Osteoblast (primary cell): ENCODE results near the gene TMEM175. TPM values are rescaled to one million over a fixed set of nuclear protein-coding genes. Genes with fewer than 3 reads are reported as not detected.

Experiments used
- DNase-seq: peaks from one replicate; pipeline ENCODE4 v3.0.0; 2011; ENCODE audit warnings: low spot score, mixed read lengths; ENCODE audit not compliant: insufficient read length; ENCODE audit errors: missing footprints
- H2AFZ ChIP-seq: 2 replicates; pipeline ENCODE4 v1.6.0; 2011; ENCODE audit warnings: mild to moderate bottlenecking, low read length
- H3K27ac ChIP-seq: 2 replicates; pipeline ENCODE4 v1.5.1; 2011; ENCODE audit warnings: mild to moderate bottlenecking, low read depth, low read length, moderate library complexity
- H3K27me3 ChIP-seq: 2 replicates; pipeline ENCODE4 v1.6.0; 2012; ENCODE audit warnings: mild to moderate bottlenecking, control low read depth, inconsistent platforms, low read length, moderate library complexity; ENCODE audit not compliant: insufficient read depth
- H3K36me3 ChIP-seq: 2 replicates; pipeline ENCODE4 v1.5.1; 2011; ENCODE audit warnings: mild to moderate bottlenecking, low read length, control low read depth, moderate library complexity; ENCODE audit not compliant: insufficient read depth
- H3K4me1 ChIP-seq: 2 replicates; pipeline ENCODE4 v1.5.1; 2011; ENCODE audit warnings: mild to moderate bottlenecking, low read length, control low read depth, moderate library complexity; ENCODE audit not compliant: insufficient read depth
- H3K4me2 ChIP-seq: 2 replicates; pipeline ENCODE4 v1.6.0; 2011; ENCODE audit warnings: mild to moderate bottlenecking, low read length; ENCODE audit not compliant: insufficient read depth
- H3K4me3 ChIP-seq: fragments of 200-600 bp; sonication (generic); 3 replicates; pipeline ENCODE4 v1.5.1; 2012; ENCODE audit warnings: mild to moderate bottlenecking, low read length, inconsistent platforms; ENCODE audit not compliant: insufficient read depth
- H3K79me2 ChIP-seq: 2 replicates; pipeline ENCODE4 v1.6.0; 2012; ENCODE audit warnings: mild to moderate bottlenecking, low read length, control low read depth, inconsistent platforms; ENCODE audit not compliant: insufficient read depth
- H3K9me3 ChIP-seq: 2 replicates; pipeline ENCODE4 v1.5.1; 2011; ENCODE audit warnings: low read depth, low read length, control low read depth
- H4K20me1 ChIP-seq: 2 replicates; pipeline ENCODE4 v1.6.0; 2012; ENCODE audit warnings: mild to moderate bottlenecking, low read length, control low read depth; ENCODE audit not compliant: insufficient read depth
- total RNA-seq: library from RNA; depleted of rRNA; stranded (reverse); fragments of >200 nt; gene quantifications from 2 replicates; pipeline ENCODE4 v1.2.3, GENCODE V29; 2012
- TF ChIP-seq, protein P1 (sequence below): IDR thresholded peaks from 2 replicates; pipeline ENCODE4 v1.5.1; 2011; ENCODE audit warnings: mild to moderate bottlenecking, low read depth, low read length, moderate library complexity; ENCODE audit errors: extremely low read depth

Gene TMEM175
- total RNA-seq, 1 donor: 13.8 TPM

DNA sequence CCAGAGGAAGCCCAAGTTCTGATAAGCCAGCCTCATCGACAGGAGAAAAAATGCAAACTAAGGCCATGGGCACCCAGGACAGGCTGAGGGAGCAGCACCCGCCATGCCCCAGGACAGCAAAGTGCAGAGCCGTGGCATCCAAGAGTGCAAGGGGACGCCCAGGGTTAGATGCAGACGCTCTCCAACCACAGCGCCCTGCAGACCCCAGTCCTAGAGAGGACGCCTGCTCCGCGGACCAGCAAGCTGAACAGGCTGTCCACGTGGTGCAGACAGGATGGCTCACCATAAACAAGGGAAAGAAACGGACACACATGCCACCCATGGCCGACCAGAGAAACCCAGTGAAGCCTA, 32.7 kb upstream of the TMEM175 start:
- no peak for DNase-seq
- peaks cover 39% of the 10 kb centered on the region for H3K79me2 ChIP-seq
- H3K4me1 ChIP-seq: no peaks in the 10 kb centered on the region
- no peak overlapping the region for H3K27ac ChIP-seq
- no peak overlapping the region for H3K4me2 ChIP-seq
- no peak overlapping the region for H2AFZ ChIP-seq
- peaks cover 19% of the 10 kb centered on the region for H3K36me3 ChIP-seq
- H4K20me1 ChIP-seq: peaks cover 15% of the 10 kb centered on the region
- H3K27me3 ChIP-seq: no peaks in the 10 kb centered on the region
- no peak overlapping the region for H3K4me3 ChIP-seq
- TF ChIP-seq, protein P1, sequence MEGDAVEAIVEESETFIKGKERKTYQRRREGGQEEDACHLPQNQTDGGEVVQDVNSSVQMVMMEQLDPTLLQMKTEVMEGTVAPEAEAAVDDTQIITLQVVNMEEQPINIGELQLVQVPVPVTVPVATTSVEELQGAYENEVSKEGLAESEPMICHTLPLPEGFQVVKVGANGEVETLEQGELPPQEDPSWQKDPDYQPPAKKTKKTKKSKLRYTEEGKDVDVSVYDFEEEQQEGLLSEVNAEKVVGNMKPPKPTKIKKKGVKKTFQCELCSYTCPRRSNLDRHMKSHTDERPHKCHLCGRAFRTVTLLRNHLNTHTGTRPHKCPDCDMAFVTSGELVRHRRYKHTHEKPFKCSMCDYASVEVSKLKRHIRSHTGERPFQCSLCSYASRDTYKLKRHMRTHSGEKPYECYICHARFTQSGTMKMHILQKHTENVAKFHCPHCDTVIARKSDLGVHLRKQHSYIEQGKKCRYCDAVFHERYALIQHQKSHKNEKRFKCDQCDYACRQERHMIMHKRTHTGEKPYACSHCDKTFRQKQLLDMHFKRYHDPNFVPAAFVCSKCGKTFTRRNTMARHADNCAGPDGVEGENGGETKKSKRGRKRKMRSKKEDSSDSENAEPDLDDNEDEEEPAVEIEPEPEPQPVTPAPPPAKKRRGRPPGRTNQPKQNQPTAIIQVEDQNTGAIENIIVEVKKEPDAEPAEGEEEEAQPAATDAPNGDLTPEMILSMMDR: no peak
- H3K9me3 ChIP-seq: no peaks in the 10 kb centered on the region

DNA sequence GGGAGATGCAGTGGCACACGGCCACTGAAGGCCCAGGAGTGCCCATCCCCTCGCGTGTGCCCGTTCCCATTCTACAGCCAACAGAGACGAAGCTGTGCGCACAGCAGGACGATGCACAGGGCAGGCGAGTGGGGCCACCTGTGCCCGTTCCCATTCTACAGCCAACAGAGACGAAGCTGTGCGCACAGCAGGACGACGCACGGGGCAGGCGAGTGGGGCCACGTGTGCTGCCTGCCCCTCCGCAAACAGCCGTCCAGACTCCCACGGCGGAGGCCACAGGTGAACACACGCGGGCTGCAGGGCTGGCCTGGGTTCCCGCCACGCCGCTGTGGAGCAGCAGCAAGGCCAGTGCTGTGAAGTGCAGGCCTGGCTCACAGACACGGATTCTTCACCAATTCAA, 32.2 kb upstream of the TMEM175 start:
- Histone ChIP-seq H2AFZ (no peak overlapping the region), H3K4me1 (no peaks in the 10 kb centered on the region), H3K27ac (no peak overlapping the region), H3K79me2 (peaks cover 42% of the 10 kb centered on the region), H3K9me3 (no peaks in the 10 kb centered on the region), H3K4me2 (no peak overlapping the region), H3K27me3 (no peaks in the 10 kb centered on the region), H4K20me1 (peaks cover 19% of the 10 kb centered on the region), H3K4me3 (no peak overlapping the region), H3K36me3 (peaks cover 24% of the 10 kb centered on the region)
- TF ChIP-seq, protein P1: no peak
- no peak for DNase-seq

DNA sequence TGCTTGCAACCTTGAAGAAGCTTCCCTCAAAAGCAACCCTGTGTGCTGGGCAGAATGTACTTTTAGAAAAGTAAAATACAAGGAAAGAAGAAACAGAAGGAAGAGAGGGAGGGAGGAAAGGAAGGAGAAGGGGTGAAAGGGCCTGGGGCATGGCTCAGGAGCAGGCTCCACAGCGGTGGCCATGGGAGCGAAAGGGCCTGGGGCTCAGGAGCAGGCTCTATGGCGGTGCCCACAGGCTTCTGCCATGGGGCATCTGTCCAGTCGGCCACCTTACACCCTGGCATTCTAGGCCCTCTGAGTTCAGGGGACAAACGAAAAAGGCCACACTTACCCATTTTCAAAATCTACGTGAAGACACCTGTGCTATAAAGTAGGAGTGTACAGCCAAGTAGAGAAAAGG, 31.5 kb upstream of the TMEM175 start:
- H3K27ac ChIP-seq: no peak overlapping the region
- H3K4me1 ChIP-seq: no peaks in the 10 kb centered on the region
- no peak overlapping the region for H3K4me3 ChIP-seq
- TF ChIP-seq, protein P1: no peak
- H2AFZ ChIP-seq: no peak overlapping the region
- H4K20me1 ChIP-seq: peaks cover 22% of the 10 kb centered on the region
- peaks cover 26% of the 10 kb centered on the region for H3K36me3 ChIP-seq
- DNase-seq: no peak
- H3K79me2 ChIP-seq: peaks cover 48% of the 10 kb centered on the region
- H3K27me3 ChIP-seq: no peaks in the 10 kb centered on the region
- H3K9me3 ChIP-seq: no peaks in the 10 kb centered on the region
- H3K4me2 ChIP-seq: no peak overlapping the region

DNA sequence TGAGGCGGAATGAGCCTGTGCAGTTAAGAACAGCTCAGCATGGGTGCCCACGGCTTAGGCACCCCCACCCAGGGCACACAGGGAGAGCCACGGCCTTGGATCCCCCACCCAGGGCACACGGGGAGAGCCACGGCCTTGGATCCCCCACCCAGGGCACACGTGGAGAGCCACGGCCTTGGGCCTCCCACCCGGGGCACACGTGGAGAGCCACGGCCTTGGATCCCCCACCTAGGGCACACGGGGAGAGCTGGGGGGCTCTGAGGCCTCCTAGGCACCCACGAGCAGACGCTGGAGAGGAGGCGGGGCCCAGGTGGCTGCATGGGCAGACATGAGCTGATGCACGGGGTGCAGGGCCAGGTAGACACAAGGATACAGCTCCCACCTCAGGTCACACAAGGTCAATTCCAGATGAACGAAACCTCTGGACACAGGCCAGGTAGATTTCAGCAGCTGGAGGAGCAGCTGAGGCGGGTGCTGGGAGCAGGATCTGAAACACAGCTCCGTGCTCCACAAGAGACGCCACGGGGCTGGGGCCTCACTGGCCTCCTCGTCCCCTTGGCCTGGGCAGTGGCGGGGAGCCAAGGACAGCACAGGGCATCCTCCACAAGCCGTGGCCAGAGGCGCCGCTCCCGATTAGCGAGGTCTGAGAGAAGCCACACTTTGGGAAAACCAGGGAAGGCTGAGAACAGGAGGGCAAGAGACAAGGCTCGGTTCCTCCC, 30.9 kb upstream of the TMEM175 start:
- Histone ChIP-seq H3K4me2 (no peak overlapping the region), H3K36me3 (peaks cover 26% of the 10 kb centered on the region), H3K79me2 (peaks cover 54% of the 10 kb centered on the region), H2AFZ (no peak overlapping the region), H4K20me1 (peaks cover 27% of the 10 kb centered on the region), H3K4me3 (no peak overlapping the region), H3K27me3 (no peaks in the 10 kb centered on the region), H3K27ac (no peak overlapping the region), H3K9me3 (no peaks in the 10 kb centered on the region), H3K4me1 (no peaks in the 10 kb centered on the region)
- no peak for DNase-seq
- TF ChIP-seq, protein P1: no peak
